ENCODE data around the gene LILRB2.
"Not testable (repeated sequence)": the region's sequence is repeated elsewhere in the genome, so short reads cannot be mapped to it uniquely, and the experiment has no call there.

The LILRB2 gene

GRCh38 chr19:54302257-54302656, 21.3 kb upstream of the LILRB2 start:
- no peak for DNase-seq

- no peak for DNase-seq
Measured at GRCh38 chr19:54299515-54299914, 18.6 kb upstream of the LILRB2 start.

GRCh38 chr19:54299126-54299498, 18.2 kb upstream of the LILRB2 start:
- no peak for DNase-seq

DNA sequence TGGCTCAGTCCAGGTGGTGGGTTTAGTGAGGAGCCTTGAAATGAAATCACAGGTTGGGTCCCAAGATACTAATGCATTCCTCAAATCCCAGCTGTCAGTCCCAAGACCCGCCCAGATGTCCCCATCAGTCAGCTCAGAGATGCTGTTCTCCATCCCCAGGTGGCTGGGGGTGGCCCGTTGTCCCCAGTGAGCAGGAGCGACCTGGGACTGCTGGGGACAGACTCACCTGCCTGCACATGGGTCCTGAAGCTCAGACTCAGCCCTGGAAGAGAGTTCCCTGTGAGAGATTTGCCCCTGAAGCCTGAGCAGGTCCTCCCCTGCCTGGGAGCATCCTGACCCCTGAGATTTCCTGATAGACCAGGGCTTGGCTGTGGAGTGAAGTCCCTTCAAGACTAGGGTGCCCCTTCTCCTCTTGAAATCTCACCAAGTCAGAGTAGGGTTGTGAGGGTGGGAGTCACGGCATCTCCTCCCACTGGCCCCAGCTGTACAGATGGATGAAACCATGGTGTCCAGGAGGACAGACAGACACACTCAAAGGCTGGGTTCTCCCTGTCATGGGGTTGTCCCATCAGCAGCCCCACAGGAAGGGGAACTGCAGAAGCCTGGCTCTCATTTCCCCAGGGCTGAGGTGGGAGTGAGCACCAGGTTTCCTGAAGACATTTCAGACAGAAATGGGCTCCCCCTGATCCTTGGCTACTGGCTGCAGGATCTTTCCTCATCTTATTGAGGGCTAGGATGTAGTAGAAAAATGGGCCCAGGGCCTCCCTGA, 17.6 kb upstream of the LILRB2 start:
- DNase-seq = no peak

DNA sequence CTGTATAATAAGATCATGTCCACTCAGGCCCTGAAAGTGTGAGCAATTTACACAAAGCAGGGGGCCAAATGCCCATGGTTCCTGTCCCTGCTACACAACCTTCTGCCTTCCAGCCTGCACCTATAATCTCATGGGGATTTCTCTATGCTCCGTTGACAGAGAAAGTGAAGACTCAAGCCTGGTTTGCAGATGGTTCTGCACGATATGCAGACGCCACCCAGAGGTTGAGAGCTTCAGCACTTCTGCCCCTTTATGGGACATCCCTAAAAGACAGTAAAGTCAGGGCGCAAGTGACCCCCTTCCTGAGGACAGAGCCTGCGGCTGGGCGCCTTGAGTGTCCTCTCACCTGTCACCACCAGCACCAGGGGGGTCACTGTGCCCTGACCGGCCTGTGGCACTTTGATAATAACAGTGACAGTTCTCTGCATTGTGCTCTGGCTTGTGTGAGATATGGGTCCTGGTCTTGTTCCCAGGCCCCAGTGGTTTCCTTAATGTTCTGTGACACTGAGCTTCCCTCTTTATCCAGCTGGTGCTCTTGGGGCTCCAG, 16.9 kb upstream of the LILRB2 start:
- DNase-seq = no peak

DNA sequence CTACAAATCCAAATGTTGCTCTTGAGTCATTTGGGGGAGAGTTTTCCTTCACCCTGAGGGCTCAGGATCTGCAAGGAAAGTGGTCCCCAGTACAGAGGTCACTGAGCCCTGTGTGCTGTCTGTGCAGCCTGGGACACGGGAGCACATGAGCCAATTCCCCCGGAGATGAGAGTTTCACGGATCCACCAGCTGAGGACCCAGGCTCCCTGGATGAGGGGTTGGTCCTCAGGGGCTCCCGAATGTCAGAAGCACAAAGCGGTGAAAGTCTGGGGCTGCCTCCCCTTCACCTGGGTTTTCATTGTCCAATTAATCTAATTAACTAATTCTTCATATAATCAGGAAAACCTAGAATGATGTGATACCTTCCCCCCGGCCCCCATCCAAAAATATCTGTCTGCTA, 13.6 kb upstream of the LILRB2 start:
- DNase-seq = no peak

DNA sequence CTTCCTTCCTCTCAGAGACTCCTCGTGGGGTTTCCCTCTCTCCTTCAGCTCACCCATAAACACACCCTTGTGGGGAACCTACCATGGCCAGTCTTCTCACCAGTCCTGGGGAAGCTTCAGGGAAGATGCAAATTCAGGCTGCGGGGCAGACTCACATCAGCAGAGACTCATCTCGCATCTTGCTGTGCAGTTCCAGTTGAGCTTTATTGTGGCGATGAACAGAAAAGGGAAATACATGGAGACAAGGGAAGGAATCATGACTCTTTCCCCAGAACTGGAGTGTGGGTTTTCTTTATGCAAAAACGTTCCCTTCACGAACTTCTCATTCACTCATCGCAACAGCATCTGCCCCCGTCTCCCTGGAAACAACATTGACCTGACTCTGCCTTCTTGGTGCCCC, 8.2 kb upstream of the LILRB2 start:
- not testable (repeated sequence) for DNase-seq

DNA sequence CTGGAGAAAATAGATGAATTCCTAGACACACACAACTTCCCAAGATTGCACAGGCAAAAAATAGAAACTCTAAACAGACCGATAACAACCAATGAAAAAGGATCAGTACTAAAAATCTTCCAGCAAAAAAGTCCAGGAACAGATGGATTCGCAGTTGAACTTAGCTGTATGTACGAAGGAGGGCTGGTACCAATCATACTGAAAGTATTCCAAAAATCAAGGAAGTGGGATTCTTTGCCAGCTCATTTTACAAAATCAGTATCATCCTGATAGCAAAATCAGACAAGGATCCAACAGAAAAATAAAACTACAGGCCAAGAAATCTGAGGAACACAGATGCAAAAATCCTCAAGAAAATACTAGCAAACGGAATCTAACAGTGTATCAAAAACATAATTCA, 6.5 kb upstream of the LILRB2 start:
- DNase-seq = no peak

- not testable (repeated sequence) for DNase-seq
Measured at GRCh38 chr19:54286283-54286682, 5.4 kb upstream of the LILRB2 start.

DNA sequence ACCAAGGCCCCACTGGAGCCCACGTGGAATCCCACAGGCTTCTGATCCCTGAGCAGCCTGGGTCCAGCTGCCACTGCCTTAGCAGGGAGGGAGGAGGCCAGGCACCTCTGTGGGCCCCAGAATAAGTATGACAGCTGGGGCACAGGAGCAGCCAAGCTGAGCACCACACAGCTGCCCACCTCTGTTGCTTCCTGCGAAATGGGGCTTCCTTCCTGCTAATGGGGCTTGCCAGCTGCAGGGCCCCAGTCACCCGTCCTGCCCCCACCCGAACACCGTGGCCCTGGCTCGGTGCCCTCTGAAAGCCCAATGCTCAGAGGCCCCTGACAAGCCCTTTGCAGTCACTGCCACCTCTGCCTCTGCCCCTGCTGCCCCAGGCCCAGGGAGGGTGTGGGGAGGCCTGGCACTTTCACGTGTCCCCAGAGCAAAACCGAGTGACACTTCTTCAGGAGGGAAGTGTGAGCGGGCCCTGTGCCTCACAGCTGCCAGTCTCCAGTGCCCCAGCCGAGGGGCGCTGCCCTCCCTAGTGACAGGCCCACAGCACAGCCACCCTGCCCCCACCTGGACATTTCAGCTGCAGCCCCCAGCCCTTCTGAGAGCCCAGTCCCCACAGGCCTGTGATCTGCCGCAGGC, 4.6 kb upstream of the LILRB2 start:
- DNase-seq = not testable (repeated sequence)

GRCh38 chr19:54282686-54283470, 2.0 kb upstream of the LILRB2 start:
- DNase-seq = no peak

- DNase-seq = not testable (repeated sequence)
Measured at GRCh38 chr19:54281729-54282075, 792 bp upstream of the LILRB2 start.

GRCh38 chr19:54280441-54280840, 469 bp downstream of the LILRB2 start:
- not testable (repeated sequence) for DNase-seq

- not testable (repeated sequence) for DNase-seq
Measured at GRCh38 chr19:54280025-54280424, 885 bp downstream of the LILRB2 start.

DNA sequence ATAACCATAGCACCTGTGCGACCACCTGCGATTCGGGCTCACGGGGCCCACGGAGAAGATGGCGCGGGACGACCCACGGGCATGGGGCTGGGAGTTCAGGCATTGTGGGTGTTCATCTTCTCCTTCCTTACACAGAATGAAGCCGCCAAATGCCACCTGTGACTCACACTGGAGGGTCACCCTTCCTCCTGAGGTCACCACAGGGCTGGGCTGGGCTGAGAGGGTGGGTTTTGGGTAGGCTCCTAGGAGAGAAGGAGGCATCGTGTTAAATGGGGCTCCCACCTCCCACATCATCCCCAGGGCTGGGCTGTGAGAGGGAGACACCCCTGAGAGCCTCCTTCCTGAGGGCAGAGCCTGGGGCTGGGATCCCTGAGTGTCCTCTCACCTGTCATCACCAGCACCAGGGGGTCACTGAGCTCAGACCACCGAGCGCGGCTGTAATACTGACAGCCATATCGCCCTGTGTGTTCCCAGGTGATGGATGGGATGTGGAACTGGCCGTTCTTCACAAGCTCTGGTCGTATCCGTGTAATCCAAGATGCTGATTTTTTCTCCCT, 1.4 kb downstream of the LILRB2 start:
- DNase-seq = no peak

- DNase-seq = not testable (repeated sequence)
Measured at GRCh38 chr19:54278571-54279195, 2.2 kb downstream of the LILRB2 start.

GRCh38 chr19:54278056-54278455, 2.9 kb downstream of the LILRB2 start:
- not testable (repeated sequence) for DNase-seq

DNA sequence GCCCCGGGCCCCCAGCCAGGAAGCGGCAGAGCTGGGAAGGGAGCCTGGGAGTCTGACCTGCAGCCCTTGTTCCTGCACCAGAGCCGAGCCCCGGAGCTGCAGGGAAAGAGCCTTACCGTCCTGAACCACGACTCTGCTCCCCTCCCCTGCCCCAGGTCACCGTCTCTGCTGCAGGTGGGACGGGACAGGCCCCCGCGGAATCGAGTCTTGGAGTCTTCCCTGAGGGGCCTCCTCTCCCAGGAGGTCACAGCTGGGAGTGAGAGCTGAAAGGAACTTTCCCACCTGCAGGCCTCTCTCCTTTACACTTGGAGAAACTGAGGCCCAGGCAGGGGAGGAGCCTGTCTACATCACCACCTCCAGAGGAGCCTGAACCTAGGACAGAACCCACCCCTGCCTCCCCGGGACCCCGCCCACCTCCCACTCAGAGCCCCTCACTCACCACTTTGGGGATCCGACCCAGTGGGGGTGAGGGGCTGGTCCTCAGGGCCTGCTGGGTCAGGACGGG, 3.7 kb downstream of the LILRB2 start:
- not testable (repeated sequence) for DNase-seq

- DNase-seq = no peak
Measured at GRCh38 chr19:54275951-54276350, 5.0 kb downstream of the LILRB2 start.

GRCh38 chr19:54274516-54274915, 6.4 kb downstream of the LILRB2 start:
- not testable (repeated sequence) for DNase-seq

DNA sequence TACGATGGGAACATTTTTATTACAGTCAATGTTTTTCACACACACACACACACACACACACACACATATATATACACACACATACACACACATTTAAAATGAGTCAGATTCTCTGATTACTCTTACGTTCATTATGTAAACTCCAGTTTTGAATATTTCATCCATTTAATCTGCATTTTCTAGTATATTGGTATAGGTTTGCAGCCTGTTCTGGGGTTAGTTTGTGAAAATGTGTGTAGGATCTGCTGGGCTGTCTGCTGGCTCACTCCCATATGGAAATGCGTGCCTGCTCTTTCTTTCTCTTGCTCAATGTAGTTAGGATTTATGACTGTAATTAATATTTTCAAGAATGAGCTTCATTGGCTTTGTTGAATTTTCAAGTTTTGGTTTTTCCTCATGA, 7.1 kb downstream of the LILRB2 start:
- DNase-seq = no peak

DNA sequence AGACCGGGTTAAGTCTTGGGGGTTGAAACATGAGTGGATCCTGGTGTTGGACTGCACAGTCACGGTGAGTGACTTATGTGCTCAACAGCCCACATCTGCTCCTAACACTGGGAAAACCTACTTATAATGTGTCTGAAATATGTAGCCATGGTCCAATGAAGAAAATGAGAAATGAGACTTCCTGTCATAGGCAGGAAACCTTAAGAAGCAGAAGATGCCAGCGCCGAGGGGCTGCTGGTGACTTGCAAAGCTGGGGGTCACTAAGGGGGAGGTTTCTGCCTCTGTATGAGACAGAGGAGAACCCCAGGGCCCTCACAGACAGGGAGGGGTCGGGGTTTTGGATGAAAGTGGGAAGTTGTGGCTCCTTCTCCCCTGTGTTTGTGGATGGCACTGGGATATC, 8.7 kb downstream of the LILRB2 start:
- not testable (repeated sequence) for DNase-seq

DNA sequence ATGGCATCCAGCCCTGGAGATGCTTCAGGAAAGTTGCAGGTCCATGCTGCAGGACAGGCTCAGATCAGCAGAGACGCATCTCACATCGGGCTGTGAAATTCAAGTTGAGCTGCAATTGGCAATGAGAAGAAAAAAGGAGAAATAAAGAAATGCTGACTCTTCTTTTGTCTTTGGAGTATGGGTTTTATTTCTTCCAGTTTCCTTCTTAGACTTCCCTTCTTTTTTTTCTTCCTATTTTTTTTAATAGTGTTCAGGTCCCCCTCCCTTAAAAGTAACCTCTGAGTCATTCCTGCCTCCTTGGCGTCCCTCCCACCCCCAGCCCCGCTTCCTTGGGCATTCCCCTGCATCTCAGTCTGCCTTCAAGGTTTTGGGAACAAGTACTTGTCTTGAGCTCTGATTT, 9.3 kb downstream of the LILRB2 start:
- not testable (repeated sequence) for DNase-seq

Data from T1000 (cell line).